GM18505 (cell line): ENCODE data around the gene TEPSIN.

Experiments
- ATAC-seq: cut with Tn5 transposase; IDR thresholded peaks from one replicate; pipeline ENCODE4 v1.9.1; 2021; ENCODE audit not compliant: unreplicated experiment
- POLR2A ChIP-seq: IDR thresholded peaks from 4 replicates; pipeline ENCODE4 v1.6.1; 2011; ENCODE audit warnings: borderline replicate concordance; ENCODE audit not compliant: insufficient read depth, insufficient read length; ENCODE audit errors: extremely low read depth

The TEPSIN gene

GRCh38 chr17:81202318-81202717 lies 36.5 kb downstream of the TEPSIN start:
- TF ChIP-seq POLR2A: no peak
- ATAC-seq: no peak

- ATAC-seq: no peak
- no peak for TF ChIP-seq POLR2A
These were observed 37.9 kb downstream of the TEPSIN start for GRCh38 chr17:81200695-81201580.

GRCh38 chr17:81200201-81200600 lies 38.7 kb downstream of the TEPSIN start:
- no peak for TF ChIP-seq POLR2A
- no peak for ATAC-seq

GRCh38 chr17:81199482-81199830 lies 39.4 kb downstream of the TEPSIN start:
- ATAC-seq: no peak
- no peak for TF ChIP-seq POLR2A

- TF ChIP-seq POLR2A: no peak
- no peak for ATAC-seq
These were observed 39.9 kb downstream of the TEPSIN start for GRCh38 chr17:81198826-81199481.

- no peak for TF ChIP-seq POLR2A
These were observed 40.9 kb downstream of the TEPSIN start for GRCh38 chr17:81197831-81198490.

GRCh38 chr17:81197409-81197795 lies 41.5 kb downstream of the TEPSIN start:
- TF ChIP-seq POLR2A: no peak
- no peak for ATAC-seq

More at GRCh38 chr17:81197831-81198490, 40.9 kb downstream of the TEPSIN start:
- ATAC-seq: no peak

- TF ChIP-seq POLR2A: no peak
- ATAC-seq: no peak
These were observed 42.1 kb downstream of the TEPSIN start for GRCh38 chr17:81196505-81197408.

GRCh38 chr17:81195941-81196495 lies 42.8 kb downstream of the TEPSIN start:
- no peak for ATAC-seq
- no peak for TF ChIP-seq POLR2A

GRCh38 chr17:81194941-81195901 lies 43.6 kb downstream of the TEPSIN start:
- TF ChIP-seq POLR2A: no peak
- ATAC-seq: no peak

GRCh38 chr17:81194225-81194760 lies 44.6 kb downstream of the TEPSIN start:
- TF ChIP-seq POLR2A: no peak
- ATAC-seq: no peak

- no peak for TF ChIP-seq POLR2A
- no peak for ATAC-seq
These were observed 45.2 kb downstream of the TEPSIN start for GRCh38 chr17:81193470-81194224.
